ENCODE data around the gene ZNF385A.

Gene ZNF385A

DNA sequence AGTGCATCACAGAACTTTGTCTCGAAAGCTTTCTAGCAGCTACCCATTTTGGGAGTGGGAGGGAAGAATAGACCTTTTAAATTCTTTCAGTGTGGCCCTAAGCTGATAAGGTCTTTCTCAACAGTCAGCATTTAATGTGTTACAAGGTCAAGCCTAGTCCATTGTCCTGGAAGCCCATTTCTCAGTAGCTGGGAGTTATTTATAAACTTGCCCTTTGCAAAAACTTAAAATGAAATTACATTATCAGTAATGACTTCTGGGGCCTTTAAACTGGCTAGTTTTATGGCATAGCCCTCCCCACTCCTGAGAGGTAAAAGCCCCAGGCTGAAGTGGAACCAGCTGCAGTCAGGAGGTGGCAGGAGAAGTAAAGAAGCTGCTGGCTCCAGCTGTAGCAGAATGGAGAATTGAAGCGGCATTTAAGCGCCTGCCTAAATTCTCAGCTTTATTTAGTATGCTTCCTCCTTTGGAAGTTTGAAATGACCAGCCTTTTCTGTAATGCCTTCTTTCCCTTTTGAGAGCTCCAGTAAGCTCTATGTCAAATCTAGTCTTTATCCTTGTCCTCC, 47.2 kb downstream of the ZNF385A start:
- Histone ChIP-seq H3K36me3 (peaks cover 9 to 19% (median 11%) of the 10 kb centered on the region in 3 donors), H3K27ac (peak overlapping the region; percentile 12 to 21), H3K4me3 (no peak overlapping the region), H3K4me1 (peaks cover 0 to 37% (median 20%) of the 10 kb centered on the region in 4 donors), H3K9me3 (no peaks in the 10 kb centered on the region), H3K27me3 (no peaks in the 10 kb centered on the region)
- intact Hi-C loops (cut with DNase I; ENCODE audit: low total_unique reads), result loop anchor here (10.0 kb wide), 1 partner anchor 873 kb away; no protein-coding TSS in a partner anchor
- DNase-seq, result no peak
- TF ChIP-seq, protein P1, sequence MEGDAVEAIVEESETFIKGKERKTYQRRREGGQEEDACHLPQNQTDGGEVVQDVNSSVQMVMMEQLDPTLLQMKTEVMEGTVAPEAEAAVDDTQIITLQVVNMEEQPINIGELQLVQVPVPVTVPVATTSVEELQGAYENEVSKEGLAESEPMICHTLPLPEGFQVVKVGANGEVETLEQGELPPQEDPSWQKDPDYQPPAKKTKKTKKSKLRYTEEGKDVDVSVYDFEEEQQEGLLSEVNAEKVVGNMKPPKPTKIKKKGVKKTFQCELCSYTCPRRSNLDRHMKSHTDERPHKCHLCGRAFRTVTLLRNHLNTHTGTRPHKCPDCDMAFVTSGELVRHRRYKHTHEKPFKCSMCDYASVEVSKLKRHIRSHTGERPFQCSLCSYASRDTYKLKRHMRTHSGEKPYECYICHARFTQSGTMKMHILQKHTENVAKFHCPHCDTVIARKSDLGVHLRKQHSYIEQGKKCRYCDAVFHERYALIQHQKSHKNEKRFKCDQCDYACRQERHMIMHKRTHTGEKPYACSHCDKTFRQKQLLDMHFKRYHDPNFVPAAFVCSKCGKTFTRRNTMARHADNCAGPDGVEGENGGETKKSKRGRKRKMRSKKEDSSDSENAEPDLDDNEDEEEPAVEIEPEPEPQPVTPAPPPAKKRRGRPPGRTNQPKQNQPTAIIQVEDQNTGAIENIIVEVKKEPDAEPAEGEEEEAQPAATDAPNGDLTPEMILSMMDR (IDR thresholded peaks at IDR 0.05), result no peak

DNA sequence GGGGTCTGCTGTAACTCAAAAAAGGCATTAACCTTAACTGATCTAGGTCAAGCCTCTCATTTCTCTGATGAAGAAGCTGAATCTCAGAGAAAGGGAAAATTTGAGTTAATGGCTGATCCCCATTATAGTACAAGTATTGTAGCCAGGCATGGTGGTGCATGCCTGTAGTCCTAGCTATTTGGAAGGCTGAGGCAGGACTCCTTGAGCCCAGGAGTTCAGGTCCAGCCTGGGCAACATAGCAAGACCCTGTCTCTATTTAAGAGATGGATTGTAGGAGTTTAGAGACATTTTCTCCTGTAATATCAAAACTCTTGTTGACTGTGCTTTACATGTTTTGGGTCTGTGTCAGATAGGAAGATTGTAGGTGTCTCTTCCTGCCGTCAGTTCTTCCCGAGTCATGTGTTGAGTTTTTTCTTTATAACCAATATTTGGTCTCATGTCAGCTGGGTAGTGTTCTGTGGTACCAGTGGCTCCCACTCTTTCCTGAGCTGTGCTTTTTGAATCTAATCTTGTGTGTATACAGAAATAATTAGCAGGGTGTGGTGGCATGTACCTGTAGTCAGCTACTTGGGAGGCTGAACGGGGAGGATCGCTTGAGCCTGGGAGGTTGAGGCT, 51.0 kb downstream of the ZNF385A start:
- H3K4me3 ChIP-seq, result no peak overlapping the region
- no peaks in the 10 kb centered on the region for H3K27me3 ChIP-seq
- peaks cover 0 to 52% (median 22%) of the 10 kb centered on the region in 4 donors for H3K4me1 ChIP-seq
- TF ChIP-seq, protein P1 (IDR thresholded peaks at IDR 0.05), result no peak
- no peak for DNase-seq
- H3K9me3 ChIP-seq, result no peaks in the 10 kb centered on the region
- peaks cover 0 to 5% (median 0%) of the 10 kb centered on the region in 3 donors for H3K36me3 ChIP-seq
- intact Hi-C loops (cut with DNase I; ENCODE audit: low total_unique reads), result loop anchor here (10.0 kb wide), 1 partner anchor 869 kb away; no protein-coding TSS in a partner anchor
- H3K27ac ChIP-seq, result no peak overlapping the region

DNA sequence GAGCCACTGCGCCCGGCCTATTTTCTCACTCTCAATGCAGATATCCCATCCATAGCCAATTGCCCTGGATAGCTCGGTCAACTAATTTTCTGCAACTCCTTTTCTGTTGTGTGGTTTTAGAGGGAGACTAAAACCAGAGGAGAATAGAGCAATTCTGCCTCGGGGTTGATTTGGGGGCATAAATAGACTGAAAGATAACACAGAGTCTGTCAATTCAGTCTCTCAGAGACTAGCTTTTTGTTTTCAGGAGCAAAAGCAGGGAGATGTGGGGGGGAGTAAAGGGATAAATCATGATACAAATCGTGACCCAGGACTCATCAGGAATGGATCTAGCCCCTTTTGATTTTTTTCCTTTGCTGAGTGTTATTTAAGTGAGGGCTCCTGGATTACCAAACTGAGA, 53.1 kb downstream of the ZNF385A start:
- TF ChIP-seq, protein P1 (IDR thresholded peaks at IDR 0.05), result no peak
- DNase-seq, result no peak
- Histone ChIP-seq H3K4me3 (no peak overlapping the region), H3K27me3 (no peaks in the 10 kb centered on the region), H3K36me3 (peaks cover 0 to 5% (median 0%) of the 10 kb centered on the region in 3 donors), H3K9me3 (no peaks in the 10 kb centered on the region), H3K27ac (no peak overlapping the region), H3K4me1 (peaks cover 0 to 49% (median 21%) of the 10 kb centered on the region in 4 donors)
- intact Hi-C loops (cut with DNase I; ENCODE audit: low total_unique reads), result loop anchor here (10.0 kb wide), 1 partner anchor 867 kb away; no protein-coding TSS in a partner anchor

DNA sequence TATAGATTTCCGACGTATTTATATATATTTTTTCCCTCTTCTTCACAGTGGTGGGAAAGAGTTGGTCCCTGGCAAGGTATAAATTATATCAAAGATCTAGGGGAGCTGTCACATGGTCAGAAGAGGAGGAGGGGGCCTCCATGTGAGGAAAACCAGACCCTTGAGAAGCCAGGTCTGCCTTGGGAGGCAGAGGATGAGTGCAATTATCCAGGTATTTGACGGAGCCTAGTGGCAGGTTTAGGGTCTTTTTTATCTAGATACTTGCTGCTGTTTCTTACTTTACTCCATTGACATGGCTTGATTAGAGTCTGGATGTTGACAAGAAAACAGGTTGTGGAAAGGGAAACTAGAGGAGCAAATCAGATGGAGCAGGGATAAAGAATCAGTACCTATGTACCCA, 54.1 kb downstream of the ZNF385A start:
- DNase-seq, result no peak
- Histone ChIP-seq H3K36me3 (peaks cover 0 to 5% (median 0%) of the 10 kb centered on the region in 3 donors), H3K4me3 (no peak overlapping the region), H3K4me1 (peaks cover 0 to 60% (median 28%) of the 10 kb centered on the region in 4 donors), H3K27me3 (no peaks in the 10 kb centered on the region), H3K27ac (no peak overlapping the region), H3K9me3 (no peaks in the 10 kb centered on the region)
- TF ChIP-seq, protein P1 (IDR thresholded peaks at IDR 0.05), result no peak
- intact Hi-C loops (cut with DNase I; ENCODE audit: low total_unique reads), result loop anchor here (10.0 kb wide), 1 partner anchor 866 kb away; no protein-coding TSS in a partner anchor

DNA sequence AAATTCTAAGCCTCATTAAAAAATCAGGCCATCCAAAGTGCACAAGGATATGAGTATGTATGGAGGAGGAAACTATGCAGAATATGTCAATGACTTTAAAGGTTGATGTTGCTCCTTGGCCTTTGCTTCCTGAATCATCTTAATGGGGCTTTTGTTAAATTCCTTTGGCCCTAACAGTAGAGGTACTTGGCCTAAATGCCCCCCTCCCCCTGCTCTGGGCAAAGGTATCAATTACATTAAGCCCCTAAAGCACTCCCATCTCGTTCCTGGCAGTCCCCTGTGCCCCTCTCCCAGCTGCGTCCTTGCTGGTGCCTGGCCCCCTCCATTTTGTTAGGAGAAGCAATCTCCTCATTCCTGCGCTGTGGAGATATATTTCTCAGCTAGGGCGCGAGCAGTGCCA, 54.8 kb downstream of the ZNF385A start:
- Histone ChIP-seq H3K27me3 (no peaks in the 10 kb centered on the region), H3K27ac (no peak overlapping the region), H3K4me3 (no peak overlapping the region), H3K4me1 (peaks cover 0 to 58% (median 28%) of the 10 kb centered on the region in 4 donors), H3K9me3 (no peaks in the 10 kb centered on the region), H3K36me3 (peaks cover 0 to 5% (median 0%) of the 10 kb centered on the region in 3 donors)
- intact Hi-C loops (cut with DNase I; ENCODE audit: low total_unique reads), result loop anchor here (10.0 kb wide), 1 partner anchor 865 kb away; no protein-coding TSS in a partner anchor
- TF ChIP-seq, protein P1 (IDR thresholded peaks at IDR 0.05), result no peak
- no peak for DNase-seq
